ENCODE measurements around the gene AAK1. TPM values are rescaled to one million over a fixed set of nuclear protein-coding genes. Genes with fewer than 3 reads are reported as not detected.

The AAK1 gene
- polyA plus RNA-seq, 1 of the 3 experiments (the other 2 are of a cell fraction) = 13.4 TPM

DNA sequence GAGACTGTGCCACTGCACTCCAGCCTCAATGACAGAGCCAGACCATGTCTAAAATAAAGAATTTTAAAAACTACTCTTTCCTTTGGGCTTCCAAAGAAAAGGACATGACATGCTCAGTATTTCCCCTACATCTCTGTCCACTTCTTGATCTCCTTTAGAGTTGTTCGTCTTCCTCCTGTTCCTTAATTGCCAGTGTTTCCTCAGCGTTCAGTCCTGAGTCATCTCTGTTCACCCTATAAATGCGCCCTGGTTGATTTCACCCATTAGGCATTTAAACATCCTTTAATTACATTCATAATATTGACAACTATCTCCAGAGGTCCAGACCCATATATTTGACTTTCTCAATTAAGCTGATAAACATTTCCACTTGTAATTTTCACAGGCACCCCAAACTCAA is 64.0 kb downstream of the AAK1 start:
- Histone ChIP-seq H3K27ac (ENCODE audit: low read depth in 2 of 2, low read length in 1 of 2) (no peak overlapping the region), H4K20me1 (ENCODE audit: insufficient read depth) (peaks cover 55% of the 10 kb centered on the region), H3K9ac (no peak overlapping the region), H3K9me3 (no peaks in the 10 kb centered on the region), H3K4me3 (ENCODE audit: low read depth in 2 of 2, low read length in 1 of 2) (no peak overlapping the region), H3K4me2 (no peak overlapping the region), H3K9me2 (no peaks in the 10 kb centered on the region), H3K79me2 (ENCODE audit: insufficient read depth) (peaks cover 90% of the 10 kb centered on the region), H3F3A (replicated peaks; ENCODE audit: insufficient read depth) (peaks cover 26% of the 10 kb centered on the region), H2AFZ (ENCODE audit: low read depth) (no peak overlapping the region), H3K27me3 (ENCODE audit: insufficient read depth) (no peaks in the 10 kb centered on the region), H3K36me3 (replicated peaks in 1 of 2; ENCODE audit: control insufficient read depth in 1 of 2, insufficient read depth in 2 of 2, low read length in 1 of 2) (no peaks in the 10 kb centered on the region), H3K4me1 (ENCODE audit: control insufficient read depth in 1 of 2, insufficient read depth in 2 of 2, low read depth in 1 of 2, low read length in 1 of 2) (peaks cover 18 to 22% of the 10 kb centered on the region in 2 experiments; a peak in 2 of 4 replicates)
- no peak for TF ChIP-seq SIN3A (IDR thresholded peaks at IDR 0.05; ENCODE audit: borderline replicate concordance, low read depth, low read length)
- TF ChIP-seq YY1 (IDR thresholded peaks at IDR 0.05; ENCODE audit: low read depth) = no peak
- TF ChIP-seq RAD21 (IDR thresholded peaks at IDR 0.05; ENCODE audit: low read length) = no peak
- TF ChIP-seq FOXJ3 (CRISPR knock-in tag; IDR thresholded peaks at IDR 0.05) = no peak
- no peak for TF ChIP-seq RXRA (IDR thresholded peaks at IDR 0.05; ENCODE audit: borderline replicate concordance, low read depth)
- TF ChIP-seq SMC3 (IDR thresholded peaks at IDR 0.05; ENCODE audit: low read depth, low read length) = no peak
- no peak for TF ChIP-seq MXI1 (IDR thresholded peaks at IDR 0.05; ENCODE audit: low read depth, low read length)
- whole genome bisulfite sequencing (ENCODE audit: low lambda C conversion rate) = 89% methylated on average over 3 of the region's 3 CpGs
- CTCF ChIA-PET = interaction anchor here (1.0 to 5.9 kb wide), 2 partner anchors 14 to 20 kb away, joined by 3 to 30 read pairs; no protein-coding TSS in a partner anchor
- POLR2A ChIA-PET = no interaction called here
- DNase-seq = no peak

GRCh38 chr2:69578198-69578540 is 65.4 kb downstream of the AAK1 start:
- Histone ChIP-seq H3K27ac (ENCODE audit: low read depth in 2 of 2, low read length in 1 of 2) (no peak overlapping the region), H3K4me1 (ENCODE audit: control insufficient read depth in 1 of 2, insufficient read depth in 2 of 2, low read depth in 1 of 2, low read length in 1 of 2) (peaks cover 18 to 19% of the 10 kb centered on the region in 2 experiments; a peak in 2 of 4 replicates), H3K9me3 (no peaks in the 10 kb centered on the region), H4K20me1 (ENCODE audit: insufficient read depth) (peaks cover 49% of the 10 kb centered on the region), H3K9ac (no peak overlapping the region), H3K4me3 (ENCODE audit: low read depth in 2 of 2, low read length in 1 of 2) (no peak overlapping the region), H3K79me2 (ENCODE audit: insufficient read depth) (peaks cover 89% of the 10 kb centered on the region), H3F3A (replicated peaks; ENCODE audit: insufficient read depth) (peaks cover 28% of the 10 kb centered on the region), H2AFZ (ENCODE audit: low read depth) (no peak overlapping the region), H3K9me2 (no peaks in the 10 kb centered on the region), H3K36me3 (replicated peaks in 1 of 2; ENCODE audit: control insufficient read depth in 1 of 2, insufficient read depth in 2 of 2, low read length in 1 of 2) (no peaks in the 10 kb centered on the region), H3K4me2 (no peak overlapping the region), H3K27me3 (ENCODE audit: insufficient read depth) (no peaks in the 10 kb centered on the region)
- DNase-seq = no peak
- POLR2A ChIA-PET = no interaction called here
- CTCF ChIA-PET = interaction anchor here (5.9 kb wide), 1 partner anchor 13 kb away, joined by 30 read pairs; no protein-coding TSS in a partner anchor
- TF ChIP-seq, protein P1, sequence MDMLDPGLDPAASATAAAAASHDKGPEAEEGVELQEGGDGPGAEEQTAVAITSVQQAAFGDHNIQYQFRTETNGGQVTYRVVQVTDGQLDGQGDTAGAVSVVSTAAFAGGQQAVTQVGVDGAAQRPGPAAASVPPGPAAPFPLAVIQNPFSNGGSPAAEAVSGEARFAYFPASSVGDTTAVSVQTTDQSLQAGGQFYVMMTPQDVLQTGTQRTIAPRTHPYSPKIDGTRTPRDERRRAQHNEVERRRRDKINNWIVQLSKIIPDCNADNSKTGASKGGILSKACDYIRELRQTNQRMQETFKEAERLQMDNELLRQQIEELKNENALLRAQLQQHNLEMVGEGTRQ (IDR thresholded peaks at IDR 0.05; ENCODE audit: borderline replicate concordance, low read depth, low read length) = no peak
- TF ChIP-seq MEF2A (IDR thresholded peaks at IDR 0.05; ENCODE audit: borderline replicate concordance, low read depth) = no peak
- no peak for TF ChIP-seq GATA2 (CRISPR knock-in tag; IDR thresholded peaks at IDR 0.05)
- no peak for TF ChIP-seq YY1 (IDR thresholded peaks at IDR 0.05; ENCODE audit: low read depth)
- no peak for TF ChIP-seq FOXJ3 (CRISPR knock-in tag; IDR thresholded peaks at IDR 0.05)
- TF ChIP-seq, protein P2, sequence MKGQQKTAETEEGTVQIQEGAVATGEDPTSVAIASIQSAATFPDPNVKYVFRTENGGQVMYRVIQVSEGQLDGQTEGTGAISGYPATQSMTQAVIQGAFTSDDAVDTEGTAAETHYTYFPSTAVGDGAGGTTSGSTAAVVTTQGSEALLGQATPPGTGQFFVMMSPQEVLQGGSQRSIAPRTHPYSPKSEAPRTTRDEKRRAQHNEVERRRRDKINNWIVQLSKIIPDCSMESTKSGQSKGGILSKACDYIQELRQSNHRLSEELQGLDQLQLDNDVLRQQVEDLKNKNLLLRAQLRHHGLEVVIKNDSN (IDR thresholded peaks at IDR 0.05; ENCODE audit: borderline replicate concordance, low read depth) = no peak
- TF ChIP-seq CTCF (IDR thresholded peaks at IDR 0.05) = no peak
- TF ChIP-seq MXI1 (IDR thresholded peaks at IDR 0.05; ENCODE audit: low read depth, low read length) = no peak
- no peak for TF ChIP-seq TAF1 (IDR thresholded peaks at IDR 0.05; ENCODE audit: borderline replicate concordance, low read depth, low read length)
- no peak for TF ChIP-seq MAX (IDR thresholded peaks at IDR 0.05; ENCODE audit: low read depth)
- no peak for TF ChIP-seq RAD21 (IDR thresholded peaks at IDR 0.05; ENCODE audit: low read length)
- no peak for TF ChIP-seq EZH2phosphoT487 (IDR thresholded peaks at IDR 0.05; ENCODE audit: borderline replicate concordance, low read depth)
- TF ChIP-seq, protein P3, sequence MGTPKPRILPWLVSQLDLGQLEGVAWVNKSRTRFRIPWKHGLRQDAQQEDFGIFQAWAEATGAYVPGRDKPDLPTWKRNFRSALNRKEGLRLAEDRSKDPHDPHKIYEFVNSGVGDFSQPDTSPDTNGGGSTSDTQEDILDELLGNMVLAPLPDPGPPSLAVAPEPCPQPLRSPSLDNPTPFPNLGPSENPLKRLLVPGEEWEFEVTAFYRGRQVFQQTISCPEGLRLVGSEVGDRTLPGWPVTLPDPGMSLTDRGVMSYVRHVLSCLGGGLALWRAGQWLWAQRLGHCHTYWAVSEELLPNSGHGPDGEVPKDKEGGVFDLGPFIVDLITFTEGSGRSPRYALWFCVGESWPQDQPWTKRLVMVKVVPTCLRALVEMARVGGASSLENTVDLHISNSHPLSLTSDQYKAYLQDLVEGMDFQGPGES (IDR thresholded peaks at IDR 0.05; ENCODE audit: low read depth, low read length) = no peak
- TF ChIP-seq CHD2 (IDR thresholded peaks at IDR 0.05; ENCODE audit: low read length, partially characterized antibody) = no peak
- TF ChIP-seq, protein P4, sequence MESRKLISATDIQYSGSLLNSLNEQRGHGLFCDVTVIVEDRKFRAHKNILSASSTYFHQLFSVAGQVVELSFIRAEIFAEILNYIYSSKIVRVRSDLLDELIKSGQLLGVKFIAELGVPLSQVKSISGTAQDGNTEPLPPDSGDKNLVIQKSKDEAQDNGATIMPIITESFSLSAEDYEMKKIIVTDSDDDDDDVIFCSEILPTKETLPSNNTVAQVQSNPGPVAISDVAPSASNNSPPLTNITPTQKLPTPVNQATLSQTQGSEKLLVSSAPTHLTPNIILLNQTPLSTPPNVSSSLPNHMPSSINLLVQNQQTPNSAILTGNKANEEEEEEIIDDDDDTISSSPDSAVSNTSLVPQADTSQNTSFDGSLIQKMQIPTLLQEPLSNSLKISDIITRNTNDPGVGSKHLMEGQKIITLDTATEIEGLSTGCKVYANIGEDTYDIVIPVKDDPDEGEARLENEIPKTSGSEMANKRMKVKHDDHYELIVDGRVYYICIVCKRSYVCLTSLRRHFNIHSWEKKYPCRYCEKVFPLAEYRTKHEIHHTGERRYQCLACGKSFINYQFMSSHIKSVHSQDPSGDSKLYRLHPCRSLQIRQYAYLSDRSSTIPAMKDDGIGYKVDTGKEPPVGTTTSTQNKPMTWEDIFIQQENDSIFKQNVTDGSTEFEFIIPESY (IDR thresholded peaks at IDR 0.05; ENCODE audit: borderline replicate concordance, low read depth) = no peak
- WGBS (ENCODE audit: low lambda C conversion rate) = 91% methylated on average over 2 of the region's 2 CpGs
